ENCODE data around the gene ICAM1.
"Not testable (repeated sequence)": the region's sequence is repeated elsewhere in the genome, so short reads cannot be mapped to it uniquely, and the experiment has no call there.

Gene ICAM1

DNA sequence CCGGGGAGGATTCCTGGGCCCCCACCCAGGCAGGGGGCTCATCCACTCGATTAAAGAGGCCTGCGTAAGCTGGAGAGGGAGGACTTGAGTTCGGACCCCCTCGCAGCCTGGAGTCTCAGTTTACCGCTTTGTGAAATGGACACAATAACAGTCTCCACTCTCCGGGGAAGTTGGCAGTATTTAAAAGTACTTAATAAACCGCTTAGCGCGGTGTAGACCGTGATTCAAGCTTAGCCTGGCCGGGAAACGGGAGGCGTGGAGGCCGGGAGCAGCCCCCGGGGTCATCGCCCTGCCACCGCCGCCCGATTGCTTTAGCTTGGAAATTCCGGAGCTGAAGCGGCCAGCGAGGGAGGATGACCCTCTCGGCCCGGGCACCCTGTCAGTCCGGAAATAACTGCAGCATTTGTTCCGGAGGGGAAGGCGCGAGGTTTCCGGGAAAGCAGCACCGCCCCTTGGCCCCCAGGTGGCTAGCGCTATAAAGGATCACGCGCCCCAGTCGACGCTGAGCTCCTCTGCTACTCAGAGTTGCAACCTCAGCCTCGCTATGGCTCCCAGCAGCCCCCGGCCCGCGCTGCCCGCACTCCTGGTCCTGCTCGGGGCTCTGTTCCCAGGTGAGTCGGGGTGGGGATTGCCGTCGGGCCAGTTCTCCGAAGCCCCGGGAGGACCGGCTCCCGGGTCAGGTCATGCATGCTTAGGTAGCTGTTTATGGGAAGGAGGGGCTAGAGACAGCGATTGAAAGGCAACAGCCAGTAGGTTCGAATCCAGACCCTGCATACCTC lies at the start of gene ICAM1:
TSS of gene ICAM1 (plus strand) at position 505 of the 779 bp plus-strand sequence. CDS start at position 545, 40 bp downstream.
- peak; percentile 68 for DNase-seq (ENCODE audit: low read depth)

DNA sequence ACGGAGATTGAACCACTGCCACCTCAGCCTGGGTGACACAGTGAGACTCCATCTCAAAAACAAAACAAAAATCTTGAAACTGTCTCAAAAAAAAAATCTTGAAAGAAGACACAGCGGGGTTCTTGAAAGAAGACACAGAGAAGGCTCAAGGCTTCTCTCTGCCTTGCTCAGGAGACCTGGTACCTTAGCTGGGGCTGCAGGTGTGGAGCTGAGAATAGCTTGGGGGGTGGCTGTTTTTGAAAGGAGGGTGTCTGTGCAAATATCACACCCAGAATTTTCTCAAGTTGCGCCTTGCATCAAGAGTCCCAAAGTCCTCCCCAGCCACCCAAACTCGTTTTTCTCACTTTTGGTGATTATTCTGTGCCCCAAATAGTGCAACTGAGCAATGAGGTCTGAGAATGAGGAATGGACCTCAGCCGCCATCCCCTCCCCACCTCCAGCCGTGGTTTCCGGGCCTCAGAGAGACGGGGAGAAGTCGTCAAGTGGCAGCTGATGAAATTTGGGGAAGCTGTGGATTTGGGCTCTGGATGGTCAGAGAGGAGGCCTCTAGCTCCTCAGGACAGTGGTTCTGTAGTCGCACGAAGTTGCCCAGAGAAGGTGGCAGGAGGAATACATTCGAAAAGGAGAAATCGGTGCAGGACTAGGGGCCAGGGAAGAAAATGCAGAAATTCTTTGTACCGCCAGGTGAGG lies 48.6 kb upstream of the ICAM1 start:
- DNase-seq (ENCODE audit: low read depth), result no peak

GRCh38 chr19:10223488-10224213 lies 47.3 kb upstream of the ICAM1 start:
- no peak for DNase-seq (ENCODE audit: low read depth)

GRCh38 chr19:10224337-10224736 lies 46.6 kb upstream of the ICAM1 start:
- DNase-seq (ENCODE audit: low read depth), result no peak

DNA sequence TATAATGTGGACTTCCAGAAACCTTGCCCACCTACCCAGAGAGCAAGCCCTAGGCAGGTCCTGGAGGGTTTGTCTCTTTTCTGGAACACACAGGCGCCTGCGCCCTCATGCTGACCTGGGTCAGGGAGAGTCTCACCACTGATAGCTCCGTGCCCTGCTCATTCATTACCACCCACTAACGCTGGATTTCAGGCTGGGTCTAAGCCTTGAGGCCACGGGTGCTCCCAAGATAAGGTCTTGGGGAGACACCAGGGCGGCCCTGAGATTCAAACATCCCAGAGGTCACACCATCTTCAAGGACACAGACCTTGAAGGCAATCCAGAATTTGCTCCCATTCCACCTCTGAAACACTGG lies 44.9 kb upstream of the ICAM1 start:
- no peak for DNase-seq (ENCODE audit: low read depth)

GRCh38 chr19:10226376-10227025 lies 44.4 kb upstream of the ICAM1 start:
- DNase-seq (ENCODE audit: low read depth), result peak; percentile 56

DNA sequence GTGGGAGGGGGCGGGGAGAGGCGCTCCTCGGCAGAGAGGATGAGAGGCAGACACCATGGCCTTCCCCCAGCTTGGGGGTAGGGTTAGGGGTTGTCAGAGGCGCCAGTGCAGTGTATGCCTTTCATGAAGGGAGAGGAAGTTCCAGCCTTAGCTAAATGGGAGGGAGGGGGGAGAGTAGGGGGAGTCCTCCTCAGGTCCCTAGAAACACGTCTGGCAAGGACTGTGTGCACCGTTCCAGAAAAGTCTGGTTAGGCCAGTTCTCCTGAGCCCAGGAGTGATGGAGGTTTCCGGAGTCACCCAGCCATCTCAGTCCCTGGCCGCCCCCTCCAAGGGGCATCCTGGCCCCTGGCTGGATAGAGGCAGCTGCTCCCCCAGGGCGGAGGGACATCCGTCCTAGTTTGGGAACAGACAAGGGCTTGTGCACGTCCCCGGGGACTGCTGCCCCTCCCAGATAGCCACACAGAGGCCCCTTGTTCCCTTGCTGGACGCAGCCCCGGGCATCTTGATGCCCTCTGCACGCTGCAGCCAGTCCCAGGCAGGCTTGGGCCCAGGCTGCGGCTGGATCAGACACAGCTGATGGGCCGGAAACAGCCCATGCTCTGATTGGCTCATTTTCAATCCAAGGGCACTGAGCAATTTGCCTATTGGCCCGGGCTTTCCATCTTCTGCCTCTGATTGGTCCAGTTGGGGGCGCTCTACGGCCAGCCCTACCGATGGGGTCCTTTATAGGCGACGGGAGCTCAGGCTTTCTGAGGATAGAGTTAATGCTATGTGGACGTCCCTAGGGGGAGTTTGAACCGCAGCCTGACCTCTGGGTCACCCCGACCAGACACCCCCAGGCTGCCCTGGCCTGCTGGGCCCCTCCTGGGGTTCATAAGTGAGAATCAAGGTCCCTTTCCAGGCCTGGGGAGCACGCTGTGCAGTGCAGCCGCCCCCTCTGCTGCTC lies 43.6 kb upstream of the ICAM1 start:
- DNase-seq (ENCODE audit: low read depth), result no peak

- DNase-seq (ENCODE audit: low read depth), result no peak
Measured at GRCh38 chr19:10228393-10228792, 42.5 kb upstream of the ICAM1 start.

GRCh38 chr19:10228920-10229319 lies 42.0 kb upstream of the ICAM1 start:
- no peak for DNase-seq (ENCODE audit: low read depth)

DNA sequence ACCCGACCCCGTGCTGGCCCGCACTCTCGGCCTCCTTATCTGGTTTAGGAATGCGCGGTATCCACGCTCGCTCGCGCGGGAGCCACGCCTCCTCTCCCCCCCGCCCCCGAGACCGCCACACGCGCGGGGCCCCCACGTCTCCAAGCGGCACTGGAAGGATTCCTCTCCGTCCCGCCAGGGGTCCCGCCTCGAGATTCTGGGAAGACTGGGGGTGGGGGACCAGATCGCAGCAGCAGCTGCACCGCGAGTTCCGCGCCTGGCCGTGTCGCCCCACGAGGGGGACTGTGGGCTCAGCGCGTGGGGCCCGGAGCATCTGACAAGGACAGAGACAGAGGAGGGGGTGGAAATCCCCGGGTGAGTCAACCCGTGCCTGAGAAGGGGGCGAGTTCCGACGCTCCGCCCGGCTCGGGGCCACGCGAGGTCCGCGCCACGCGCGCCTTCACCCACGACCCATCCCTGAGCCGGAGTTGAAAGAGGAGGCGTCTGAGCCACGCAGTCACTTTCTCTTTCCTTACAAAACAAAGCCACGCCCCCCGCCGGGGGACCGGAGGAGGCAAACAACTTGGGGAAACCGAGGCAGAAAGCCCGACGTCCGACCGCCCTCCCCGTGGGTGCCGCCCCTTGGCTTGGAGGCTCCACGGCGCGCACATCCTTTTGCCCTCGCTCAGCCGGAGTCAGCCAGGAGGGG lies 40.6 kb upstream of the ICAM1 start:
- DNase-seq (ENCODE audit: low read depth), result peak; percentile 41

DNA sequence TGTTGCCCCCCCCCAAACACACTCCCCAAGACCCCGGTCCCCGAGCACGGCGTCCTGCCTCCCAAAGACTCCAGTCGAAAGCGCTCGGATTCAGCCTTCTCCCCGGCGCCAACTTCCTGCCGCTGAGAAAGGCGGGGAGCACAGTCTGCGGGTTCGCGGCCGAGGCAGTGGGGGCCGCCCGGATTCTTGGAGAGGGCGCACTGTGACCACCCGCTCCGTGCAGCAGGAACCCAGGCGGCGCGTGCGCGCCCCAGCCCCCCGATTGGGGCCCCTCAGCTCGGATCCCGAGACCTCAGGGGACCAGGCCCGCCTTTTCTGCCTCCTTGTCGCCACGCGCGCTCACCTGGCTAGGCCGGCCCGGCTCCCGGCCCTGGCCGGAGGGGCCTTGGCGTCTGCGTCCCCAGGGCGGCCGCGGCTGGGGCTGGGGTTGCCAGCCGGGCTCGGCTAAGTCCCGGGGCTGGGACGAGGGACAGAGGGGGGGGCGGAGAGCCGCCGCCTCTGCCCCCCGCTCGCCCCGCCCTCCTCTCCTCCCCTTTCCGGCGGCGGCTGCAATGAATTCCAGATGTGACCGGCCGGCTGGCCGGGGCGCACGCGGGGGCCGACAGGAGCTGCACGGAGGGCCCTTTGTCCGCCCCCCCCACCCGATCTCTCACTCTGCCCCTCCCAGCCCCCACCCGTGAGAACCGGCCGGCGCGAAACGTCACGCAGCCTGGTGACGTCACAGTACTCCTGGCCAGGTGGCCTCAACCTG lies 39.9 kb upstream of the ICAM1 start, which contains the start of gene S1PR2:
TSS of gene S1PR2 (minus strand) at position 471 of the 751 bp plus-strand sequence. CDS start 6,426 bp downstream, outside the sequence.
- DNase-seq (ENCODE audit: low read depth), result peak; percentile 21

DNA sequence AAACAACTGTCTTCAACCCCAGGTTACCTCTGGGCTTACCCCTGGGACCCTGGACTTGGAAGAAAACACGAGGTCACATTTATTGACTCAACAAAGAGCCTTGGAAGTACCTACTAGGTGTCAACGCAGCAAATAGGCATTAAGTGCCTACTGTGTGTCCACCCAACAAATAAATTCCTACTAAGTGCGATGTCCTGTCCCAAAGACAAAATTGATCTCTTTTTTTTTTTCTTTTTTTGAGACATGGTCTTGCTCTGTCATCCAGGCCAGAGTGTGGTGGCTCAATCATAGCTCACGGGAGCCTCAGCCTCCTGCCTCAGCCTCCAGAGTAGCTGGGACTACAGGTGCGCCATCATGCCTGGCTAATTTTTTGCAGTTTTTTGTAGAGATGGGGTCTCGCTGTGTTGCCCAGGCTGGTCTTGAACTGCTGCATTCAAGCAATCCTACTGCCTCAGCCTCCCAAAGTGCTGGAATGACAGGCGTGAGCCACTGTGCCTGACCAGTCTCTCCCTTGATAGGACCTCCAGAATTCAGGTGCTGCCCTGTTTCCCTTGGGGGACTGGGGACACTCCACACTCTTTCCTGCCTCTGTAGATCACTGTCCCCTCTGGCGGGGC lies 39.2 kb upstream of the ICAM1 start:
- no peak for DNase-seq (ENCODE audit: low read depth)

- no peak for DNase-seq (ENCODE audit: low read depth)
Measured at GRCh38 chr19:10233946-10234345, 37.0 kb upstream of the ICAM1 start.

GRCh38 chr19:10235003-10235402 lies 35.9 kb upstream of the ICAM1 start:
- DNase-seq (ENCODE audit: low read depth), result no peak

GRCh38 chr19:10235409-10235808 lies 35.5 kb upstream of the ICAM1 start:
- DNase-seq (ENCODE audit: low read depth), result not testable (repeated sequence)

DNA sequence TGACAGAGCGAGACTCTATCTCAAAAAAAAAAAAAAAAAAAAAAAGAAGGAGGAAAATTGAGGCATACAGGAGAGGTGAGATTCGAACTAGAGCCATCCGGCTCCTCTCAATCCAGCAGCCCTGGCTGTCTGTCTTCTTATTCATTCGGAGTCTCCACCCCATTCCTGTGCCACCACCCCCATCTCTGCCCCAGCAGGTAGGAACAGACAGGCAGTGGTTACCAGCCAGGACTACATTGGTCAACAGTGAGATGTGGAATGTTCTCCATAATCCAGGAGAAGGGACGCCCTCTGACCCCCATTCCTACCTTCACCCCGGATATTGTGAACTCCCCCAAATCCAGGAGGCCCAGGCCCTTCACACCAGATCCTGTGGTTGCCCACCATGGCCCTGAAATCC lies 33.2 kb upstream of the ICAM1 start:
- no peak for DNase-seq (ENCODE audit: low read depth)

DNA sequence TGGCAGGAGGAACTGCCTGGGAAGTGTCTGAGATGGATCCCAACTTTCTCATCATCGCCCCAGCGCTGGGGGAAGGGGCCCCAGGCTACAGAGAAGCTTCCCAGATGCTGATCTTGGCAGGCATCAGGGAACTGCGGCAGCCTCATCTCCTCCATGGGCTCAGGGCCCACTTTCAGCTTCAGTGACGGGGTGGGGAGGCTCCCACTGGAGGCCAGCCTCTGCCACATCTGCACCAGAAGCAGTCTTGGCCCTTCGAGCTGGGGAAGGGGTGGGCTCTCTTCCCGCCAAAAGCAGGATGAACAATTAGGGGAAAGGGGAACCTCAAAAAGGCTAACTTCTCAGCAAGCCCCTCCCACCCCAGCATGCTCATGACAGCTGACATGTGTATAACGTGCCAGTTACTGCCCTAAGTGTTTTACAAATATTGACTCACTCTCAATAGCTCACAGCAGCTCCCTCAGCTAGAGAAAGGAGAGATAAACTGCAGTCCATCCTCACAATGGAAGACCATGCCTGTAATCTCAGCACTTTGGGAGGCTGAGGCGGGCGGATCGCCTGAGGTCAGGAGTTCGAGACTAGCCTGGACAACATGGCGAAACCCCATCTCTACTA lies 32.6 kb upstream of the ICAM1 start:
- peak; percentile 35 for DNase-seq (ENCODE audit: low read depth)

DNA sequence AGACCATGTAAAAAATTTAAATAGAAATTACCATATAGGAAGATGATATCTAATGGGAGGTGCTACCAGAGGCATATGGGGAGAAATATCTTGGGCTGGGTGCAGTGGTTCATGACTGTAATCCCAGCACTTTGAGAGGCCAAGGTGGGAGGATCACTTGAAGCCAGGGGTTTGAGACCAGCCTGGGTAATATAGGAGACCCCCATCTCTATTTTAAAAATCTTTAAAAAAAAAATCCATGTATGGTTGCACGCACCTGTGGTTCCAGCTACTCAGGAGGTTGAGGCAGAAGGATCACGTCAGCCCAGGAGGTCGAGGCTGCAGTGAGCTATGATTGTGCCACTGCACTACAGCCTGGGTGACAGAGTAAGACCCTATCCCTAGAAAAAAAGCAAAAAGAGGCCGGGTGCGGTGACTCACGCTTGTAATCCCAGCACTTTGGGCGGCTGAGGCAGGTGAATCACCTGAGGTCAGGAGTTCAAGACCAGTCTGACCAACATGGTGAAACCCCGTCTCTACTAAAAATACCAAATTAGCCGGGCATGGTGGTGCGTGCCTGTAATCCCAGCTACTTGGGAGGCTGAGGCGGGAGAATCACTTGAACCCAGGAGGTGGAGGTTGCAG lies 29.0 kb upstream of the ICAM1 start:
- DNase-seq (ENCODE audit: low read depth), result not testable (repeated sequence)

Data from amniotic epithelial cell (primary cell).